DMS153 (cell line): Measurements from ENCODE around the gene NPBWR2.
"Not testable (repeated sequence)": the region's sequence is repeated elsewhere in the genome, so short reads cannot be mapped to it uniquely, and the experiment has no call there.

ENCODE experiments used
- DNase-seq: peaks from one replicate; lab custom pipeline; 2025; lab: John Stamatoyannopoulos, UW

The NPBWR2 gene

GRCh38 chr20:64103871-64104666 is 3.3 kb downstream of the NPBWR2 start:
- no peak for DNase-seq

GRCh38 chr20:64102647-64103354 is 4.6 kb downstream of the NPBWR2 start:
- DNase-seq: peak; percentile 32

- no peak for DNase-seq
Measured at GRCh38 chr20:64101731-64102621, 5.4 kb downstream of the NPBWR2 start.

GRCh38 chr20:64100946-64101688 is 6.2 kb downstream of the NPBWR2 start:
- no peak for DNase-seq

- no peak for DNase-seq
Measured at GRCh38 chr20:64100566-64100888, 6.8 kb downstream of the NPBWR2 start.

GRCh38 chr20:64099880-64100565 is 7.3 kb downstream of the NPBWR2 start:
- peak; percentile 54 for DNase-seq

- DNase-seq: no peak
Measured at GRCh38 chr20:64099086-64099786, 8.1 kb downstream of the NPBWR2 start.

- DNase-seq: no peak
Measured at GRCh38 chr20:64098471-64099013, 8.8 kb downstream of the NPBWR2 start.

- no peak for DNase-seq
Measured at GRCh38 chr20:64096535-64096934, 10.8 kb downstream of the NPBWR2 start.

GRCh38 chr20:64095927-64096326 is 11.4 kb downstream of the NPBWR2 start:
- no peak for DNase-seq

- no peak for DNase-seq
Measured at GRCh38 chr20:64095455-64095854, 11.9 kb downstream of the NPBWR2 start.

- no peak for DNase-seq
Measured at GRCh38 chr20:64093013-64093503, 14.3 kb downstream of the NPBWR2 start.

- no peak for DNase-seq
Measured at GRCh38 chr20:64092258-64093012, 14.9 kb downstream of the NPBWR2 start.

GRCh38 chr20:64091770-64092169 is 15.6 kb downstream of the NPBWR2 start:
- no peak for DNase-seq

GRCh38 chr20:64091340-64091739 is 16.0 kb downstream of the NPBWR2 start:
- no peak for DNase-seq

- no peak for DNase-seq
Measured at GRCh38 chr20:64090165-64090564, 17.2 kb downstream of the NPBWR2 start.

GRCh38 chr20:64088586-64088985 is 18.8 kb downstream of the NPBWR2 start:
- not testable (repeated sequence) for DNase-seq

- not testable (repeated sequence) for DNase-seq
Measured at GRCh38 chr20:64087226-64087825, 20.0 kb downstream of the NPBWR2 start.

GRCh38 chr20:64086801-64087200 is 20.6 kb downstream of the NPBWR2 start:
- no peak for DNase-seq
